Brain pericyte (primary cell): Measurements from ENCODE around the gene SCRN2.

Source experiments
- DNase-seq: peaks from one replicate; pipeline ENCODE4 v3.0.0-alpha.2; 2012; ENCODE audit warnings: low read depth, low spot score

Gene SCRN2

GRCh38 chr17:47821424-47822391 lies 19.4 kb downstream of the SCRN2 start, which contains the start of gene OSBPL7:
Gene OSBPL7, minus strand, starts transcription at chr17:47821794. Its CDS starts 1,516 bp downstream, at chr17:47820278.
- DNase-seq, result no peak

- DNase-seq, result no peak
Observed at GRCh38 chr17:47821031-47821423, 20.0 kb downstream of the SCRN2 start.

- DNase-seq, result no peak
Observed at GRCh38 chr17:47820033-47820789, 20.9 kb downstream of the SCRN2 start.

GRCh38 chr17:47819475-47819874 lies 21.6 kb downstream of the SCRN2 start:
- DNase-seq, result no peak

GRCh38 chr17:47818002-47818695 lies 22.9 kb downstream of the SCRN2 start:
- no peak for DNase-seq

- no peak for DNase-seq
Observed at GRCh38 chr17:47816947-47817346, 24.1 kb downstream of the SCRN2 start.

- no peak for DNase-seq
Observed at GRCh38 chr17:47816111-47816735, 24.9 kb downstream of the SCRN2 start.

GRCh38 chr17:47815106-47815918 lies 25.8 kb downstream of the SCRN2 start:
- DNase-seq, result no peak

GRCh38 chr17:47813512-47814031 lies 27.5 kb downstream of the SCRN2 start:
- no peak for DNase-seq

- DNase-seq, result no peak
Observed at GRCh38 chr17:47813077-47813476, 28.0 kb downstream of the SCRN2 start.

GRCh38 chr17:47812146-47812920 lies 28.7 kb downstream of the SCRN2 start:
- no peak for DNase-seq

- DNase-seq, result no peak
Observed at GRCh38 chr17:47811709-47812108, 29.4 kb downstream of the SCRN2 start.

- DNase-seq, result no peak
Observed at GRCh38 chr17:47810901-47811635, 30.0 kb downstream of the SCRN2 start.

- DNase-seq, result no peak
Observed at GRCh38 chr17:47810200-47810821, 30.8 kb downstream of the SCRN2 start.

- no peak for DNase-seq
Observed at GRCh38 chr17:47808830-47809480, 32.1 kb downstream of the SCRN2 start.

GRCh38 chr17:47808036-47808829 lies 32.8 kb downstream of the SCRN2 start:
- DNase-seq, result no peak

GRCh38 chr17:47807421-47807820 lies 33.7 kb downstream of the SCRN2 start:
- DNase-seq, result no peak
